HG03064 (cell line): ENCODE measurements around the gene GOLGA8K.
"Not testable (repeated sequence)": the region's sequence is repeated elsewhere in the genome, so short reads cannot be mapped to it uniquely, and the experiment has no call there.

Source experiments
- ATAC-seq: cut with Tn5 transposase; IDR thresholded peaks from one replicate; pipeline ENCODE4 v1.9.1; 2021; ENCODE audit warnings: low read depth; ENCODE audit not compliant: unreplicated experiment

Gene GOLGA8K

DNA sequence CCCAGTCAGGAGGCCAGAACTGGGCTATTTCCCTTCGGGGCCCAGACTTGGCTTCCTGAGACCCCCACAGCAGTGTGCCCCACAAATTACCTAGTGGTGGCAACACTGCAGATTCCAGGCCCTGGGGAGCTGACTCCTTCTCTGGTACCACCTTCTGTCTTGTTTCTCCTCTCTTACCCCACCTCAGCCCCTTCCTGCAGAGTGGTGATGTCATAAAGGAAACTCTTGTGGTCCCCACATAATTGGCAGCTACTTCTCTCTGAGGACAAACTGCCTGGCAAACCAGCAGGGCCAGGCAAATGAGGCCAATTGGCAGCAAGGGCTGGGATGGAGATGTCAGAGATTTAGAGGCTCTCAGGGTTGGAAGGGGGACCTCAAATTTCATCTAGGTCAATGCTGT lies 44.6 kb downstream of the GOLGA8K start:
- not testable (repeated sequence) for ATAC-seq

DNA sequence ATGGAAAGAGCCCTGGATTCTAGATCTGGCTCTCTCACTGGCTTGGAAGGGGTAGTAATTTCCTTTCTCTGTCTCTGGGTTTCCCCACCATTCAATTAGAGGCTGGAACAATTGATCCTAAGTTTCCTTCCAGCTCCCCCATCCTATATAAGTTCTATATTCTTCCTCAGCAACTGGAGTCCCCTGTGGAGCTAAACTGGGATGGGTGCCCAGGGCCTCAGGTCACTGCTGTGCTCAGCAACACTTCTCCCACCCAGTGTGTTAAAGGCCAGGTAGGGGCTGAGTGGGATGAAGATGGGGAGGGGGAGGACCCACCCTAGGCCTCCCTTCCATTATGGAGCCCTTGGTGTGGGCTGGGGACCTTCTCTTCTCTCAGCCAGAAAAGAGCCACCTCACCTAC lies 46.2 kb downstream of the GOLGA8K start:
- ATAC-seq: not testable (repeated sequence)

DNA sequence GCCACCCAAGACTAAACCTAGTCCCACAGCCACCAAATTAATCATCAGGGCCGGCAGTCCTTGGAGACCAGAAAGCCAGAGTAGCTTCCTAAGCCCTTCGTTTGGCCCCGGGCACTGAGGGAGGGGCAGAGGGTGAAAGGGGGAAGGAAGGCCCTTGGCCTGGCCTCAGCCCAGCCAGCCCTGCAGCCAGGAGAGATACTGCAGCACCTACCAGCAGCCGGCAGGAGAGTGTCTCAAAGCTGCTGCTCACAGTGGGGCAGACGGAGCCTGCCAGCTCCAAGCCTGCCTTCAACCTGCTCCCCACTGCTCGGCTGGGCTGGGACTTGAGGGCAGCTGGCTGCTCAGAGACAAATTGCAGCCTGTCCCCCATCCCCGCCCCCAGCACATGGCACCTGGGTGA lies 50.3 kb downstream of the GOLGA8K start:
- not testable (repeated sequence) for ATAC-seq

DNA sequence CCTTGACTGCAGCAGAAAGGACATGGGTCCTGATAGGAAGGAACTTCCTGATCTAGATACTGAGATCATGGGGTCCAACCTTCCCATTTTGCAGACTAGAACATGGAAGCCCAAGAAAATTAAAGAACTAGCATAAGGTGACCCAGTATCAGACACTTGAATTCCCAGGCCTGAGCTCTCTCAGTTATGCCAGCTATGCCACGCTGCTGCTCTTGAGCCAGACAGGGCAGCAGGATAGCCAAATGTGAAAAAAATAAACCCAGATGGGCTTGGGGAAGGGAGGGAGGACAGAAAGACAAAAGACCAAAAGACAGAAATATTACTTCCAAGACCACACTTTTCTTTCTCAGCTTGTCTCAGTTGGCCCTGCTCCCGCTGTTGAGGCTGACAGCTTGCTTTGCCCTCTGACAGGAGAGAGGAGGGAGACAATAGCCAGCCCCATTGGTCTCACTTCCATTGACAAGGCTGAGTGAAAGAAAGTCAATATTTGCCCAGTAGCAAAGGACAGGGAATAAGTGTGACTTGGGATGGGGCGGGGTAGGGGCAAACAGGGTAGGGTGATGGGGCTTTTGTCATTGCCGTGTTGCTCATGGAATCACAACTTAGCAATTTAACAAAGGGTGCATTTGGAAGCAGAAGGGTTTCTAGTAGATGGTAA lies 52.4 kb downstream of the GOLGA8K start:
- ATAC-seq: not testable (repeated sequence)

- not testable (repeated sequence) for ATAC-seq
Measured at GRCh38 chr15:32347037-32347436, 56.1 kb downstream of the GOLGA8K start.

GRCh38 chr15:32345978-32346547 lies 57.0 kb downstream of the GOLGA8K start:
- ATAC-seq: not testable (repeated sequence)

GRCh38 chr15:32343921-32344320 lies 59.2 kb downstream of the GOLGA8K start:
- not testable (repeated sequence) for ATAC-seq
